Myocyte (in vitro differentiated cells): ENCODE results near the gene CRYBG2. TPM values are rescaled to one million over a fixed set of nuclear protein-coding genes. Genes with fewer than 3 reads are reported as not detected.

Experiments
- DNase-seq: peaks from one replicate; pipeline ENCODE4 v3.0.0-alpha.2; 2012; ENCODE audit warnings: low read depth
- total RNA-seq: library from RNA; depleted of rRNA; stranded (reverse); fragments of >200 nt; gene quantifications from 2 replicates; pipeline ENCODE4 v1.2.3, GENCODE V29; 2014

CRYBG2 gene
- total RNA-seq, 1 donor from 2014 or later: not detected

GRCh38 chr1:26370591-26371382 lies 16.9 kb upstream of the CRYBG2 start:
- no peak for DNase-seq

- DNase-seq: no peak
Measured at GRCh38 chr1:26368486-26368885, 14.6 kb upstream of the CRYBG2 start.

GRCh38 chr1:26368006-26368405 lies 14.1 kb upstream of the CRYBG2 start:
- no peak for DNase-seq

GRCh38 chr1:26367441-26367840 lies 13.5 kb upstream of the CRYBG2 start:
- no peak for DNase-seq

- no peak for DNase-seq
Measured at GRCh38 chr1:26364956-26365355, 11.0 kb upstream of the CRYBG2 start.

GRCh38 chr1:26363549-26364448 lies 9.9 kb upstream of the CRYBG2 start:
- peak; percentile 75 for DNase-seq

- no peak for DNase-seq
Measured at GRCh38 chr1:26362331-26362730, 8.4 kb upstream of the CRYBG2 start.

- no peak for DNase-seq
Measured at GRCh38 chr1:26361605-26362122, 7.7 kb upstream of the CRYBG2 start.

- no peak for DNase-seq
Measured at GRCh38 chr1:26360807-26361604, 7.1 kb upstream of the CRYBG2 start.

- no peak for DNase-seq
Measured at GRCh38 chr1:26359981-26360806, 6.3 kb upstream of the CRYBG2 start.

GRCh38 chr1:26358411-26359384 lies 4.8 kb upstream of the CRYBG2 start:
- DNase-seq: no peak

GRCh38 chr1:26357121-26357602 lies 3.2 kb upstream of the CRYBG2 start:
- no peak for DNase-seq

GRCh38 chr1:26356106-26356505 lies 2.2 kb upstream of the CRYBG2 start:
- DNase-seq: no peak

GRCh38 chr1:26354972-26355371 lies 1.0 kb upstream of the CRYBG2 start:
- no peak for DNase-seq

GRCh38 chr1:26353210-26353859 lies 595 bp downstream of the CRYBG2 start:
- DNase-seq: no peak

GRCh38 chr1:26352338-26352679 lies 1.6 kb downstream of the CRYBG2 start:
- DNase-seq: no peak

GRCh38 chr1:26351590-26352337 lies 2.2 kb downstream of the CRYBG2 start:
- peak; percentile 51 for DNase-seq
